Muscle layer of colon (tissue), 2 donors: ENCODE measurements around the gene XPNPEP1.

ENCODE experiments used
- H3K27ac ChIP-seq: one replicate; pipeline ENCODE4 v1.7.0; 2013; ENCODE audit warnings: low read depth, mild to moderate bottlenecking, low read length, moderate library complexity
- H3K27me3 ChIP-seq, 2 donors: one replicate each; pipeline ENCODE4 v1.7.0; 2013; ENCODE audit warnings: low read length in 2 of 2, mild to moderate bottlenecking in 2 of 2; ENCODE audit not compliant: insufficient read depth in 2 of 2, control insufficient read depth in 1 of 2
- H3K36me3 ChIP-seq: one replicate; pipeline ENCODE4 v1.7.0; 2013; ENCODE audit warnings: mild to moderate bottlenecking, low read length; ENCODE audit not compliant: insufficient read depth
- H3K4me1 ChIP-seq: one replicate; pipeline ENCODE4 v1.7.0; 2013; ENCODE audit warnings: mild to moderate bottlenecking, low read length; ENCODE audit not compliant: insufficient read depth
- H3K4me3 ChIP-seq, 2 donors: one replicate each; pipeline ENCODE4 v1.7.0; 2013; ENCODE audit warnings: low read length in 2 of 2, low read depth in 1 of 2, mild to moderate bottlenecking in 1 of 2, moderate library complexity in 1 of 2
- H3K9ac ChIP-seq: one replicate; pipeline ENCODE4 v1.7.0; 2013; ENCODE audit warnings: low read length
- H3K9me3 ChIP-seq: one replicate; pipeline ENCODE4 v1.7.0; 2013; ENCODE audit warnings: mild to moderate bottlenecking, low read length
- donor health status: abdominal sarcoma.
- donor health status: Adenocarcinoma of cecum.

XPNPEP1 gene

DNA sequence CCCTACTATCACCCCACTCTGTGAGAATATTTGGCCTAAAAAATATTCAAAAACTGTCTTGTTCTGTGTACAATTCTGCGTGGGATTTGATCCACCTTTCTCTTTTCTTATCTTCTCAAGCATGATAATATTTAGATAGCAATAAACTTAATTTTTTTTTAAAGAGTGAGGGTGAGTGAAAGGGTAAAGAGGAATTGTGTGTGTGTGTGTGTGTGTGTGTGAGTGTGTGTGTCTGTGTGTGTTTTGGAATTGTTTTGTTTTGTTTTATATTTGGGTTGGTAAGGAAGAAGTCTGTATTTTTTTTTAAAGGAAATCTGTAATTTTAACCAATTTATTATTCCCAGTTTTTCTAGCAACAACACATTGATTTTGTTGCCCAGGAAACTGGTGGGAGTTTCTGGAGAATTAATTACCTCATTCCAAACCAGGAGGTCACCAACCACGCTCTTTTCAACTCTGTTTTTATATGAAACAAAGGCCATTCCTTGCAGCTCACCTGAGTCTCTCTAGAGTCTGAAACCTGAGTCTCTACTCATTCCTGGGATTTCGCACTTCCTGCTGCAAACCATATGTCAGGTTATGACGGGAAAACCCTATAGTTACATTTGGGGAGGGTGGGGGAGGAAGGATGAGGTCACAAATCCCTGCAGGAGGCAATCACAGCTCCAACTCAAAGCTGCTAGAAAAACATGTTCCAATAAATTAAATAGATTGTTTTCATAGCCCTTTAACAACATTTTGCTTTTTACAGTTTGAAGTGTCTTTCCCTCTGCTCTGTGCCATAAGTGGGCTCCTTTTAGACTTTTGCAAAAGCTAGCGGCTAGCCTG lies 38.1 kb upstream of the XPNPEP1 start:
- Histone ChIP-seq H3K27ac (no peak overlapping the region), H3K9ac (no peak overlapping the region), H3K36me3 (no peaks in the 10 kb centered on the region), H3K9me3 (no peaks in the 10 kb centered on the region), H3K4me3 (no peak overlapping the region), H3K27me3 (no peaks in the 10 kb centered on the region), H3K4me1 (no peaks in the 10 kb centered on the region)

- no peaks in the 10 kb centered on the region for H3K36me3 ChIP-seq
- no peaks in the 10 kb centered on the region for H3K4me1 ChIP-seq
- H3K9ac ChIP-seq = no peak overlapping the region
- no peak overlapping the region for H3K4me3 ChIP-seq
- no peak overlapping the region for H3K27ac ChIP-seq
- no peaks in the 10 kb centered on the region for H3K27me3 ChIP-seq
- no peaks in the 10 kb centered on the region for H3K9me3 ChIP-seq
These were observed 37.4 kb upstream of the XPNPEP1 start for GRCh38 chr10:109960682-109961081.

DNA sequence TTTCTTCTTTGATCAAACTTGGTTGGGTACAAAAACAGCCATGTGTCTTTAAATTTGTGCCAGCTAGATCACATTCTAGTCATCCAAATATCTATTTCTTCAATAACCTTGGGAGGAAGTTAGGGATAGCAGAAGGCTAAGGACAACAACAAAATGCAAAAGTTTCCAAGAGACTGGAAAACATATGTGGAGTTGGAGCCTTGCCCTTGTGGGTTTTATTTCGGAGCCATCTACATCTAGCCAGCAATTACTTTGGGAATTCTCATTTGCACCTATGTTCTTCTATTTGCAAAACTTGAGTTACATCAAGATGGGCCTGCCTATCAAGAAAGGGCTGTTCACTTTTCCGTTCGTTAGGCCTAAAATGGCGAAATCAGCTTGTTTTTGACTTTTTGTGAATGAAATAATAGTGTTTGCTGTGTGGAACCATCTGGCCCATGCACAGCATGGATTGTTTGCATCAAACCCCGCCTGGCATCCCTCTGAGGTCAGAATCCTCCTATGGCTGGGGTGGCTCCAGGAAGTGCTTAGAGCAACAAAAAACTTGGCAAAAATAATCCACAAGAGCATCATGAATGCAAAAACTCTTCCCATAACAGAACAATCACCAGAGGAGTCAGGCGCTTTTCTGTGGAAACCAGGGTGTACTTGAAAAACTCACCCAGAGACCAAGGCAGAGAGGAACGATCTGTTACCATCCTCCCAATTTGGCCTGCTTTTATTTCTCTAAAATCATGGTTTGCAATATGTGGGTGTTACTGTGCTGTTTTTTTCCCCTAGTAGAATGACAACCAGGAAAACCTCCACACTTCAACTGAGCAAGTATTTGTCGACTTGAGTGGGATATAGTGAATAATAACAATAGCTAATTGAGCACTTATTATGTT lies 36.2 kb upstream of the XPNPEP1 start:
- Histone ChIP-seq H3K36me3 (no peaks in the 10 kb centered on the region), H3K27ac (no peak overlapping the region), H3K4me1 (no peaks in the 10 kb centered on the region), H3K27me3 (no peaks in the 10 kb centered on the region), H3K9me3 (no peaks in the 10 kb centered on the region), H3K4me3 (no peak overlapping the region), H3K9ac (no peak overlapping the region)

DNA sequence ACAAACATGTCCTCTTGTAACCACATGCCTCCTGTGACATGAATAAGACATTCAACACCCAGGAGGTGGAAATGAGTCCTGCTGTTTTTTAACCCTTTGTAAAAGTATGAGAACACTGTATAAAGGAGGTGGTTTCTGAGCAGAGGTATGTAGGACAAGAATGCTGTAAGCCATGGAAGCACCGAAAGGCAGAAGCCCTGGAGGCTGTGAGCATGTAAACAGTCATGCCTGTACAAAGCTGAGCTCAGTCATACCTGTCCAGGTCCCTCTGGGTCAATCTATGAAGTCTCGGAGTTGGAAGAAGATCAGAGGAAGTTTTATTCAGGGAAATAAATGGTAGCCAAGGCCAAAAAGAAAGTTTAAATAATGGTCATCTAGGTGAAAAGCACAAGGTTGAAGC lies 34.7 kb upstream of the XPNPEP1 start:
- no peaks in the 10 kb centered on the region for H3K36me3 ChIP-seq
- no peaks in the 10 kb centered on the region for H3K9me3 ChIP-seq
- no peak overlapping the region for H3K27ac ChIP-seq
- H3K4me3 ChIP-seq = no peak overlapping the region
- H3K27me3 ChIP-seq = no peaks in the 10 kb centered on the region
- no peaks in the 10 kb centered on the region for H3K4me1 ChIP-seq
- no peak overlapping the region for H3K9ac ChIP-seq

GRCh38 chr10:109957092-109957797 lies 33.9 kb upstream of the XPNPEP1 start:
- Histone ChIP-seq H3K4me3 (no peak overlapping the region), H3K36me3 (no peaks in the 10 kb centered on the region), H3K4me1 (no peaks in the 10 kb centered on the region), H3K27me3 (no peaks in the 10 kb centered on the region), H3K9me3 (no peaks in the 10 kb centered on the region), H3K27ac (no peak overlapping the region), H3K9ac (no peak overlapping the region)

DNA sequence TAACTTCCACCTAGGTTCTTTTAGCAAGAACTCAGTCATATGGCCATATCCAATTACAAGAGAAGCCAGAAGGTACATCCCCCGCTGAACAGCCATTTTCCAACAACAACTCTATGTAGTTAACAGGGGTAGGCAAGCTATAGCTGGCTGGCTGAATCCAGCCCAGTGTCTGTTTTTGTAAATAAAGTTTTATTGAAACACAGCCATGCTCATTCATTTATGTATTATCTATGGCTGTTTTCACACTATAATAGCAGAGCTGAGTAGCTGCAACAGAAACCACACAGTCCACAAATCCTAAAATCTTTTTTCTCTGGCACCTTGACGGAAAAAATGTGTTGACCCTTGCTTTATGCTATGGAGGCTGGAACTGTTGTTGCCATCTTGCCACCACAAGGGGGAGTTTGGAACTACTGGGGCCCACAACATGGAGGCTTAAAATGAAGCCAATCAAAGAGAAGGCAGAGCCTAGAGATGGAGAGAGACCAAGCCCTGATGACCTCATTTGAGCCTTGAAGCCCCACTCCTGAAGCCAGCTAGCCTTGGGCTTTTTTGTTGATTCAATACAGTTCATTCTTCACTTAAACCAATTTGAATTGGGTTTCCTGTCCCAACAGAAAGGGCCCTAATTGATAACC lies 33.3 kb upstream of the XPNPEP1 start:
- Histone ChIP-seq H3K36me3 (no peaks in the 10 kb centered on the region), H3K27ac (no peak overlapping the region), H3K4me1 (no peaks in the 10 kb centered on the region), H3K4me3 (no peak overlapping the region), H3K9ac (no peak overlapping the region), H3K27me3 (no peaks in the 10 kb centered on the region), H3K9me3 (no peaks in the 10 kb centered on the region)

DNA sequence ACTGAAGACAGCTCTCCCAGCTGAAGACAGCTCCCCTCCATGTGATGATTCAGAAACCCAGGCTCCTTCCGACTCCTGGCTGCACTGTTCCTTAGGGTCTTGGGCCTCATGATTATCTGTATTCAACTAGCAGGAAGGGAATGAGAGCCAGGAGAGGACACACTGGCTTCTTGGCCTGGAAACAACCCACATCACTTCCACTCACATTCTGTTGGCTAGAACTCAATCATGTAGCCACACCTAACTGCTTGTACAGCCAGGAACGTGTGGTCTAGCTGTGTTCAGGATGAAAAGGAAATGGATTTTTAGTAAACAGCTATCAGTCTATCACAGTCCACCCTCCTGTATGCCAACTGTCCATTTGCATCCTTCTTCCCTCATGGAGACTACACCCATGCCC lies 30.5 kb upstream of the XPNPEP1 start:
- H3K4me1 ChIP-seq = no peaks in the 10 kb centered on the region
- no peaks in the 10 kb centered on the region for H3K9me3 ChIP-seq
- no peak overlapping the region for H3K9ac ChIP-seq
- no peaks in the 10 kb centered on the region for H3K27me3 ChIP-seq
- no peaks in the 10 kb centered on the region for H3K36me3 ChIP-seq
- no peak overlapping the region for H3K4me3 ChIP-seq
- no peak overlapping the region for H3K27ac ChIP-seq

- Histone ChIP-seq H3K36me3 (no peaks in the 10 kb centered on the region), H3K9ac (no peak overlapping the region), H3K27ac (no peak overlapping the region), H3K27me3 (no peaks in the 10 kb centered on the region), H3K4me1 (no peaks in the 10 kb centered on the region), H3K4me3 (no peak overlapping the region), H3K9me3 (no peaks in the 10 kb centered on the region)
These were observed 29.2 kb upstream of the XPNPEP1 start for GRCh38 chr10:109952526-109952925.

DNA sequence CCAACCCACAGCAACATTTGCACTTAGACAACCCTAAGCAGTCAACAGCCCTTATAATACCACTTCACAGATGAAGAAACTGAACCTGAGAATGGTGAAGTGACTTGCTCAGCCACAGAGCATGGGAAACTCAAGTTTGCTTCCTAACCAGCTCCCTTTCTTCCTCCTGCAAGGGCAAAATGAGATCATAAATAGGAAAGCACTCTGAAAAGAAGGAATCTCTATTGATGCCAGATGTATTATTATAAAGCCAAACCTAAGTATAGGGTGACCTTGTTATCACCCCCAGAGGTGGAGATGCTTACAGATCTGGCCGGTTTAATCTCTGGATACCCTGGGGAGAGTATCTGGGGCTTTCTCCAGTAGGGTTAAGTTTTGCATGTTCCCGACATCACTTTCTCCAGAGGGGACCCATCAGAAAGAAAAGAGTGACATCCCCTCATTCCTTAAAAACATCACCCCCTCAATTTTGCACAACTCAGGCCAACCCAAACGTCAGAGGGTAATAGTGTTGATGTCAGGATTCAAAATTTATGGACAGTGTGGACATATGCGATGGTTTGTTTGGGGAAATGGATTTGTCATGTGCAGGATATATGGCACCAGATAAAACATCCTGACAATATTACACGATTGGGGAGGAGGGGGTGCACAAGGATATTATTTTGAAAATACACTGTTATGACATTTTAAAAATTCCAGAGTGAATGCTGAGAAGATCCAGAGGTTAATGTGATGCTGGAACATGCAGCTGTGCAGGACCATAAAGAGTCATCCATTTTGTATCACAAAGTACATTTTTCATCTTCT lies 24.0 kb upstream of the XPNPEP1 start:
- H3K9me3 ChIP-seq = no peaks in the 10 kb centered on the region
- no peak overlapping the region for H3K4me3 ChIP-seq
- no peak overlapping the region for H3K9ac ChIP-seq
- H3K36me3 ChIP-seq = no peaks in the 10 kb centered on the region
- H3K4me1 ChIP-seq = no peaks in the 10 kb centered on the region
- no peaks in the 10 kb centered on the region for H3K27me3 ChIP-seq
- no peak overlapping the region for H3K27ac ChIP-seq

GRCh38 chr10:109946680-109947079 lies 23.4 kb upstream of the XPNPEP1 start:
- Histone ChIP-seq H3K36me3 (no peaks in the 10 kb centered on the region), H3K27ac (no peak overlapping the region), H3K4me3 (no peak overlapping the region), H3K9me3 (no peaks in the 10 kb centered on the region), H3K27me3 (no peaks in the 10 kb centered on the region), H3K4me1 (no peaks in the 10 kb centered on the region), H3K9ac (no peak overlapping the region)
